ENCODE data around the gene SPACA5.
"Not testable (repeated sequence)": the region's sequence is repeated elsewhere in the genome, so short reads cannot be mapped to it uniquely, and the experiment has no call there.

- TF ChIP-seq CTCF (IDR thresholded peaks at IDR 0.05; ENCODE audit: insufficient read depth, low read depth, low read length); EZH2 (IDR thresholded peaks at IDR 0.05; ENCODE audit: insufficient read depth, low read length): not testable (repeated sequence)
Observed at GRCh38 chrX:47961830-47962229, 45.0 kb upstream of the SPACA5 start.
